ENCODE measurements around the gene CCSER1. TPM values are rescaled to one million over a fixed set of nuclear protein-coding genes. Genes with fewer than 3 reads are reported as not detected.

The CCSER1 gene
- total RNA-seq, 1 donor, result under 0.01 TPM

- DNase-seq (ENCODE audit: low read depth), result no peak
- no peak overlapping the region for H3K4me3 ChIP-seq (ENCODE audit: low read depth, low read length)
- TF ChIP-seq CTCF (IDR thresholded peaks at IDR 0.05; ENCODE audit: insufficient read depth, low read length), result no peak
These were observed 908.1 kb downstream of the CCSER1 start for GRCh38 chr4:91035276-91035675.

- H3K4me3 ChIP-seq (ENCODE audit: low read depth, low read length), result no peak overlapping the region
- TF ChIP-seq CTCF (IDR thresholded peaks at IDR 0.05; ENCODE audit: insufficient read depth, low read length), result no peak
- DNase-seq (ENCODE audit: low read depth), result no peak
These were observed 910.8 kb downstream of the CCSER1 start for GRCh38 chr4:91037951-91038350.

- H3K4me3 ChIP-seq (ENCODE audit: low read depth, low read length), result no peak overlapping the region
- TF ChIP-seq CTCF (IDR thresholded peaks at IDR 0.05; ENCODE audit: insufficient read depth, low read length), result no peak
- no peak for DNase-seq (ENCODE audit: low read depth)
These were observed 930.7 kb downstream of the CCSER1 start for GRCh38 chr4:91057871-91058270.

GRCh38 chr4:91058345-91058744 lies 931.2 kb downstream of the CCSER1 start:
- no peak overlapping the region for H3K4me3 ChIP-seq (ENCODE audit: low read depth, low read length)
- TF ChIP-seq CTCF (IDR thresholded peaks at IDR 0.05; ENCODE audit: insufficient read depth, low read length), result no peak
- no peak for DNase-seq (ENCODE audit: low read depth)

- DNase-seq (ENCODE audit: low read depth), result no peak
- TF ChIP-seq CTCF (IDR thresholded peaks at IDR 0.05; ENCODE audit: insufficient read depth, low read length), result no peak
- no peak overlapping the region for H3K4me3 ChIP-seq (ENCODE audit: low read depth, low read length)
These were observed 937.1 kb downstream of the CCSER1 start for GRCh38 chr4:91064157-91064853.

- no peak for TF ChIP-seq CTCF (IDR thresholded peaks at IDR 0.05; ENCODE audit: insufficient read depth, low read length)
- H3K4me3 ChIP-seq (ENCODE audit: low read depth, low read length), result no peak overlapping the region
- DNase-seq (ENCODE audit: low read depth), result no peak
These were observed 937.9 kb downstream of the CCSER1 start for GRCh38 chr4:91065117-91065516.

- H3K4me3 ChIP-seq (ENCODE audit: low read depth, low read length), result no peak overlapping the region
- TF ChIP-seq CTCF (IDR thresholded peaks at IDR 0.05; ENCODE audit: insufficient read depth, low read length), result no peak
- DNase-seq (ENCODE audit: low read depth), result no peak
These were observed 943.5 kb downstream of the CCSER1 start for GRCh38 chr4:91070736-91071135.

Measured in fibroblast of the aortic adventitia (primary cell).